OCI-LY1 (cell line): ENCODE measurements around the gene ACER3.
"Not testable (repeated sequence)": the region's sequence is repeated elsewhere in the genome, so short reads cannot be mapped to it uniquely, and the experiment has no call there.

Experiments
- H2AFZ ChIP-seq: fragments of 200-600 bp; sonication (generic), shearing (Covaris generic); 2 replicates; pipeline ENCODE4 v1.6.0; 2014; ENCODE audit warnings: antibody characterized with exemption, mild to moderate bottlenecking, low read length
- H3F3A ChIP-seq: fragments of 200-600 bp; sonication (generic), shearing (Covaris generic); 2 replicates; pipeline ENCODE4 v1.6.0; 2014; ENCODE audit warnings: mild to moderate bottlenecking, antibody characterized with exemption, low read length, moderate library complexity; ENCODE audit not compliant: insufficient read depth
- H3K27ac ChIP-seq: fragments of 200-600 bp; sonication (generic); 2 replicates; pipeline ENCODE4 v1.5.1; 2014; ENCODE audit warnings: low read length, mixed run types, mild to moderate bottlenecking, low read depth; ENCODE audit not compliant: poor library complexity, severe bottlenecking
- H3K27me3 ChIP-seq: fragments of 200-600 bp; sonication (generic); 2 replicates; pipeline ENCODE4 v1.6.0; 2014; ENCODE audit warnings: antibody characterized with exemption, mild to moderate bottlenecking, low read length, moderate library complexity; ENCODE audit not compliant: insufficient read depth
- H3K36me3 ChIP-seq: fragments of 200-600 bp; sonication (generic); 2 replicates; pipeline ENCODE4 v1.6.1; 2014; ENCODE audit warnings: mild to moderate bottlenecking, antibody characterized with exemption, low read length, moderate library complexity, mixed read lengths; ENCODE audit not compliant: insufficient read depth
- H3K4me1 ChIP-seq: fragments of 200-600 bp; sonication (generic); 2 replicates; pipeline ENCODE4 v1.5.1; 2014; ENCODE audit warnings: mild to moderate bottlenecking, low read length, moderate library complexity; ENCODE audit not compliant: insufficient read depth, severe bottlenecking
- H3K4me2 ChIP-seq: fragments of 200-600 bp; sonication (generic), shearing (Covaris generic); 2 replicates; pipeline ENCODE4 v1.6.1; 2014; ENCODE audit warnings: low read length
- H3K4me3 ChIP-seq: fragments of 200-600 bp; sonication (generic); 2 replicates; pipeline ENCODE4 v1.5.1; 2014; ENCODE audit warnings: low read length, low read depth, mild to moderate bottlenecking, mixed read lengths; ENCODE audit not compliant: poor library complexity, severe bottlenecking
- H3K79me2 ChIP-seq: fragments of 200-600 bp; shearing (Covaris generic); 2 replicates; pipeline ENCODE4 v1.6.1; 2016; ENCODE audit warnings: mixed run types, low read length, mixed read lengths; ENCODE audit not compliant: insufficient read depth
- H3K9ac ChIP-seq: fragments of 200-600 bp; sonication (generic), shearing (Covaris generic); 2 replicates; pipeline ENCODE4 v1.6.1; 2014; ENCODE audit warnings: mild to moderate bottlenecking, low read length, mixed read lengths
- H3K9me2 ChIP-seq: fragments of 200-600 bp; sonication (generic), shearing (Covaris generic); 2 replicates; pipeline ENCODE4 v1.6.1; 2014; ENCODE audit warnings: low read depth, mild to moderate bottlenecking, low read length, mixed read lengths
- H3K9me3 ChIP-seq: fragments of 200-600 bp; shearing (Covaris generic); 2 replicates; pipeline ENCODE4 v1.6.1; 2014; ENCODE audit warnings: low read length, mixed read lengths
- H4K20me1 ChIP-seq: fragments of 200-600 bp; sonication (generic), shearing (Covaris generic); 2 replicates; pipeline ENCODE4 v1.6.0; 2016; ENCODE audit warnings: mild to moderate bottlenecking, low read length; ENCODE audit not compliant: insufficient read depth
- EZH2 ChIP-seq: fragments of 200-600 bp; sonication (generic), shearing (Covaris generic); IDR thresholded peaks from 2 replicates; pipeline ENCODE4 v1.8.0; 2017; ENCODE audit warnings: borderline replicate concordance, mixed run types, mild to moderate bottlenecking, antibody characterized with exemption, low read length, moderate library complexity, mixed read lengths
- TF ChIP-seq, protein P1 (sequence below): fragments of 200-600 bp; sonication (generic), shearing (Covaris generic); IDR thresholded peaks from 2 replicates; pipeline ENCODE4 v1.5.1; 2017; ENCODE audit warnings: mild to moderate bottlenecking, antibody characterized with exemption, low read length, moderate library complexity, mixed read lengths

The ACER3 gene

DNA sequence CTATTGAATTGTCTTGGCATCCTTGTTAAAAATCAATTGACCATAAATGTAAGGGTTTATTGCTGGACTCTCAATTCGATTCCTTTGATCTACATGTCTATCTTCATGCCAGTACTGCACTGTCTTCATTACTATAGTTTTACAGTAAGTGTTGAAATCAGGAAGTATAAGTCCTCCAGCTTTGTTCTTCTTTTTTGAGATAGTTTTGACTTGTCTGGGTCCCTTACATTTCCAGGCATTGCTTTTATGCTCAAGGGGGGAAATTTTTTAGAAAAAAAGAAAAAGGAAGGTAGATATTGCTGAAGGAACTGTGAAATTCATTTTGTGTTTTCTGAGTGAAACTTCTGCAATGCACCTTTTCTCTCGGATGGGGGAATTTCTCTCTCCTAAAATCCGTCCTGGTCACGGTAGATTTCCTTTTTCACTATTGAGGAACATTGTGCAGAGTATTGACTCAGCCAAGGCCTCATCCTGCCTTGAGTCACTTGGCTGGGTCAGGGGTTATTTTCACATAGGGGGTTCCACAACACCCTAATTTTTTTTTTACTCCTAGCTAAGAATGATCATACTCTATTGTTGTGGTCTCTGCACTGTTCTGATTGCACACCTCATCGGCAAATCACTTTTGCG, 2.8 kb upstream of the ACER3 start:
- Histone ChIP-seq H3K9me2 (no peaks in the 10 kb centered on the region), H3F3A (no peaks in the 10 kb centered on the region), H3K9ac (no peak overlapping the region)

DNA sequence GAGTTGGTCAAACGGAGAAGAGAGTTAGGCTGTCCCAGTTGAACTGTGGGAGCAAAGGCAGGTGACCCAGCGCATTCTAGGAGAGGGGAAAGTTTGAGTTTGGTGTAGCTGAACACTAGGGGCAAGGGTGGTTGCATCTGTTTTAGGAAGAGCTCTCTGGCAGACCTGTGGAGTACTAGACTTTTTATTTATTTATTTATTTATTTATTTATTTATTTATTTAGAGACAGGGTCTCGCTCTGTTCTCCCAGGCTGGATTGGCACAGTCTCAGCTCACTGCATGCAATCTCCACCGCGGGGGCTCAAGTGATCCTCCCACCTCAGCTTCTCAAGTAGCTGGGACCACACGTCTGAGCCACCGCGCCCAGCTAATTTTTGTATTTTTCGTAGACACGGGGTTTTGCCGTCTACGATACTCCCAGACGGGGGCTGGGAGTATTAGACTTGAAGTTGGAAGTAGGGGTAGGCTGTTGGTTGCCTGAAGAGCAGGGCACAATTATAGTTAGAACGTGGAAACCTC, 950 bp upstream of the ACER3 start:
- no peak overlapping the region; the same call in 1 of the 2 replicates for H3K9ac ChIP-seq
- no peak overlapping the region for H3K27ac ChIP-seq
- no peaks in the 10 kb centered on the region for H3K27me3 ChIP-seq
- no peaks in the 10 kb centered on the region for H4K20me1 ChIP-seq
- H3K79me2 ChIP-seq = no peaks in the 10 kb centered on the region
- H3K4me1 ChIP-seq = peaks cover 18% of the 10 kb centered on the region
- H2AFZ ChIP-seq = peak overlapping the region; percentile 96; the same call in 1 of the 2 replicates
- TF ChIP-seq, protein P1, sequence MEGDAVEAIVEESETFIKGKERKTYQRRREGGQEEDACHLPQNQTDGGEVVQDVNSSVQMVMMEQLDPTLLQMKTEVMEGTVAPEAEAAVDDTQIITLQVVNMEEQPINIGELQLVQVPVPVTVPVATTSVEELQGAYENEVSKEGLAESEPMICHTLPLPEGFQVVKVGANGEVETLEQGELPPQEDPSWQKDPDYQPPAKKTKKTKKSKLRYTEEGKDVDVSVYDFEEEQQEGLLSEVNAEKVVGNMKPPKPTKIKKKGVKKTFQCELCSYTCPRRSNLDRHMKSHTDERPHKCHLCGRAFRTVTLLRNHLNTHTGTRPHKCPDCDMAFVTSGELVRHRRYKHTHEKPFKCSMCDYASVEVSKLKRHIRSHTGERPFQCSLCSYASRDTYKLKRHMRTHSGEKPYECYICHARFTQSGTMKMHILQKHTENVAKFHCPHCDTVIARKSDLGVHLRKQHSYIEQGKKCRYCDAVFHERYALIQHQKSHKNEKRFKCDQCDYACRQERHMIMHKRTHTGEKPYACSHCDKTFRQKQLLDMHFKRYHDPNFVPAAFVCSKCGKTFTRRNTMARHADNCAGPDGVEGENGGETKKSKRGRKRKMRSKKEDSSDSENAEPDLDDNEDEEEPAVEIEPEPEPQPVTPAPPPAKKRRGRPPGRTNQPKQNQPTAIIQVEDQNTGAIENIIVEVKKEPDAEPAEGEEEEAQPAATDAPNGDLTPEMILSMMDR = no peak
- no peak for TF ChIP-seq EZH2
- no peaks in the 10 kb centered on the region for H3K36me3 ChIP-seq
- no peaks in the 10 kb centered on the region for H3F3A ChIP-seq
- no peaks in the 10 kb centered on the region for H3K9me2 ChIP-seq
- H3K4me3 ChIP-seq = peak overlapping the region; percentile 96
- peak overlapping the region; percentile 67 for H3K4me2 ChIP-seq
- H3K9me3 ChIP-seq = no peaks in the 10 kb centered on the region

More for the DNA sequence above, 2.8 kb upstream of the ACER3 start:
- Histone ChIP-seq H3K79me2 (no peaks in the 10 kb centered on the region), H3K36me3 (no peaks in the 10 kb centered on the region), H3K4me1 (peaks cover 18% of the 10 kb centered on the region), H3K27ac (no peak overlapping the region), H3K9me3 (no peaks in the 10 kb centered on the region), H3K27me3 (no peaks in the 10 kb centered on the region), H3K4me3 (no peak overlapping the region), H2AFZ (no peak overlapping the region), H3K4me2 (no peak overlapping the region), H4K20me1 (no peaks in the 10 kb centered on the region)
- TF ChIP-seq, protein P1 = no peak
- TF ChIP-seq EZH2 = no peak

DNA sequence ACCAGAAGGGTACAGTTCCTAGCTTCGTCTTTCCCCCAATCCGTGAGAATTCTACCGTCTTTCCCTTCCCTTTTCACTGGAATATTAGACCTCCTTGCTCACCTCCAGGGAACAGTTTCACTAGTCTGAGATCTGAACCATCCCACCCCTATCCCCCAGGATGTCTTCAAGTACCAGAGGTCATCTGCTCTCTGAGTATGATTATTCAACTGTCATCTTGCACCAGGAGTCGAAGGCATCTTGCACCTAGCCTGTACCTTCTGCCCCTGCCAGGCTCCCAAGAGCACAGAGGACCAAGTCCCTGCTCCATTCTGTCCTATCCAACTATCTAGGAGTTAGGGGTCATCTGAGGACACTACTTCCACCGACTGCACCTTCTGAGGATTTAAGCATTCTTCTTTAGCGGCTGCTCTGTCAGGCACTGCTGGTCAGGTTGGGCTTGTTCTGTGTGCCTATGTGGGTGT, 804 bp downstream of the ACER3 start:
- H3K4me1 ChIP-seq = peaks cover 18% of the 10 kb centered on the region
- TF ChIP-seq, protein P1 = no peak
- TF ChIP-seq EZH2 = no peak
- no peaks in the 10 kb centered on the region for H3K36me3 ChIP-seq
- H4K20me1 ChIP-seq = no peaks in the 10 kb centered on the region
- no peaks in the 10 kb centered on the region for H3K9me3 ChIP-seq
- no peaks in the 10 kb centered on the region for H3K79me2 ChIP-seq
- H3K9me2 ChIP-seq = no peaks in the 10 kb centered on the region
- peak overlapping the region; percentile 75 for H3K4me2 ChIP-seq
- peak overlapping the region; percentile 96 for H3K4me3 ChIP-seq
- H3K27me3 ChIP-seq = no peaks in the 10 kb centered on the region
- H3F3A ChIP-seq = no peaks in the 10 kb centered on the region
- peak overlapping the region; percentile 95 for H3K9ac ChIP-seq
- H3K27ac ChIP-seq = no peak overlapping the region
- no peak overlapping the region for H2AFZ ChIP-seq

DNA sequence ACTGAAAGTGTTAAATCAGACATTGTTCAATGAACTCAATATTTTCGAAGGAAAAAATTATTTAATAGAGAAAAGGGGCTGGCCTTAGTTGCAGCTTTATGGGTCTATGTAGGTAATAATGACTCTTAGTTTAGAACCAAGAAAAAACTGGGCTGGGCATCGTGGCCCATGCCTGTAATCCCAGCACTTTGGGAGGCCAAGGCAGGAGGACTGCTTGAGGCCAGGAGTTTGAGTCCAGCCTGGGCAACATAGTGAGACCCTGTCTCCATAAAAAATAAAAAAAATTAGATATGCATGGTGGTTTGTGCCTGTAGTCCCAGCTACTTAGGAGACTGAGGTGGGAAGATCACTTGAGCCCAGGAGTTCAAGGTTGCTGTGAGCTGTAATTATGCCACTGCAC, 2.1 kb downstream of the ACER3 start:
- H4K20me1 ChIP-seq, H3K27me3 ChIP-seq, H3K9me3 ChIP-seq, H3K9ac ChIP-seq, H3K36me3 ChIP-seq, H3K9me2 ChIP-seq, H3F3A ChIP-seq, H3K4me3 ChIP-seq, H3K79me2 ChIP-seq, H3K27ac ChIP-seq, H3K4me2 ChIP-seq, H2AFZ ChIP-seq: not testable (repeated sequence)
- H3K4me1 ChIP-seq = peaks cover 18% of the 10 kb centered on the region
